ENCODE results near the gene DIAPH2.

DNA sequence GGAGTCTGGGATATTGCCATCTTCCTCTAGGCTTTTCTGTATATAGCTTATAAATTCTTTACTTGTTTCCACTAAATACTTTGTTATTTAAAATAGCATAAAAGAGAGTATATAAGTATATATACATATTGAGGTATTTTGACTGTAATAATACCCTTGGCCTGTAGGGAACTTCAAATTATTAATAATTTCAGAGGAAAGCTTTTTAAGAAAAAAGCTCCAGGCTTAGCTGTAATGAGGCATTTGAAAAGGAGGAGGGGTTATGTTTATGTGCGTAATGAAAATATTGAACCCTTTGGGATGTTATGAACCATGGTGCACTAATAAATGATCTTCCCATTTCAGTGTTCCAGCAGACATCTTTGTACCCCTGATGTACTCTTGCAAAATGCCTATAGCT lies 777.1 kb downstream of the DIAPH2 start:
- TF ChIP-seq ETV6 (CRISPR knock-in tag; IDR thresholded peaks at IDR 0.05) (no peak), SP1 (CRISPR knock-in tag; conservative IDR thresholded peaks at IDR 0.05) (no peak), CREB1 (CRISPR knock-in tag; IDR thresholded peaks at IDR 0.05) (no peak), ZNF138 (CRISPR knock-in tag; conservative IDR thresholded peaks at IDR 0.05) (no peak), NFE2L1 (CRISPR knock-in tag; IDR thresholded peaks at IDR 0.05) (no peak), TCF7 (CRISPR knock-in tag; IDR thresholded peaks at IDR 0.05; ENCODE audit: low read depth) (no peak), RELA (CRISPR knock-in tag; IDR thresholded peaks at IDR 0.05; ENCODE audit: borderline replicate concordance) (no peak)
- TF ChIP-seq, protein P1, sequence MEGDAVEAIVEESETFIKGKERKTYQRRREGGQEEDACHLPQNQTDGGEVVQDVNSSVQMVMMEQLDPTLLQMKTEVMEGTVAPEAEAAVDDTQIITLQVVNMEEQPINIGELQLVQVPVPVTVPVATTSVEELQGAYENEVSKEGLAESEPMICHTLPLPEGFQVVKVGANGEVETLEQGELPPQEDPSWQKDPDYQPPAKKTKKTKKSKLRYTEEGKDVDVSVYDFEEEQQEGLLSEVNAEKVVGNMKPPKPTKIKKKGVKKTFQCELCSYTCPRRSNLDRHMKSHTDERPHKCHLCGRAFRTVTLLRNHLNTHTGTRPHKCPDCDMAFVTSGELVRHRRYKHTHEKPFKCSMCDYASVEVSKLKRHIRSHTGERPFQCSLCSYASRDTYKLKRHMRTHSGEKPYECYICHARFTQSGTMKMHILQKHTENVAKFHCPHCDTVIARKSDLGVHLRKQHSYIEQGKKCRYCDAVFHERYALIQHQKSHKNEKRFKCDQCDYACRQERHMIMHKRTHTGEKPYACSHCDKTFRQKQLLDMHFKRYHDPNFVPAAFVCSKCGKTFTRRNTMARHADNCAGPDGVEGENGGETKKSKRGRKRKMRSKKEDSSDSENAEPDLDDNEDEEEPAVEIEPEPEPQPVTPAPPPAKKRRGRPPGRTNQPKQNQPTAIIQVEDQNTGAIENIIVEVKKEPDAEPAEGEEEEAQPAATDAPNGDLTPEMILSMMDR (IDR thresholded peaks at IDR 0.05): no peak
- TF ChIP-seq, protein P2, sequence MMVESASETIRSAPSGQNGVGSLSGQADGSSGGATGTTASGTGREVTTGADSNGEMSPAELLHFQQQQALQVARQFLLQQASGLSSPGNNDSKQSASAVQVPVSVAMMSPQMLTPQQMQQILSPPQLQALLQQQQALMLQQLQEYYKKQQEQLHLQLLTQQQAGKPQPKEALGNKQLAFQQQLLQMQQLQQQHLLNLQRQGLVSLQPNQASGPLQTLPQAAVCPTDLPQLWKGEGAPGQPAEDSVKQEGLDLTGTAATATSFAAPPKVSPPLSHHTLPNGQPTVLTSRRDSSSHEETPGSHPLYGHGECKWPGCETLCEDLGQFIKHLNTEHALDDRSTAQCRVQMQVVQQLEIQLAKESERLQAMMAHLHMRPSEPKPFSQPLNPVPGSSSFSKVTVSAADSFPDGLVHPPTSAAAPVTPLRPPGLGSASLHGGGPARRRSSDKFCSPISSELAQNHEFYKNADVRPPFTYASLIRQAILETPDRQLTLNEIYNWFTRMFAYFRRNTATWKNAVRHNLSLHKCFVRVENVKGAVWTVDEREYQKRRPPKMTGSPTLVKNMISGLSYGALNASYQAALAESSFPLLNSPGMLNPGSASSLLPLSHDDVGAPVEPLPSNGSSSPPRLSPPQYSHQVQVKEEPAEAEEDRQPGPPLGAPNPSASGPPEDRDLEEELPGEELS (CRISPR knock-in tag; IDR thresholded peaks at IDR 0.05): no peak
- TF ChIP-seq, protein P3, sequence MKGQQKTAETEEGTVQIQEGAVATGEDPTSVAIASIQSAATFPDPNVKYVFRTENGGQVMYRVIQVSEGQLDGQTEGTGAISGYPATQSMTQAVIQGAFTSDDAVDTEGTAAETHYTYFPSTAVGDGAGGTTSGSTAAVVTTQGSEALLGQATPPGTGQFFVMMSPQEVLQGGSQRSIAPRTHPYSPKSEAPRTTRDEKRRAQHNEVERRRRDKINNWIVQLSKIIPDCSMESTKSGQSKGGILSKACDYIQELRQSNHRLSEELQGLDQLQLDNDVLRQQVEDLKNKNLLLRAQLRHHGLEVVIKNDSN (CRISPR knock-in tag; IDR thresholded peaks at IDR 0.05): no peak
